CD4-positive, alpha-beta T cell (primary cell): ENCODE data around the gene ELMO1. TPM values are rescaled to one million over a fixed set of nuclear protein-coding genes. Genes with fewer than 3 reads are reported as not detected.

ENCODE experiments used
- ATAC-seq: fragments of 200-7000 bp; cut with Tn5 transposase; one replicate; pipeline ENCODE4 v1.10.0; 2022; ENCODE audit warnings: mild to moderate bottlenecking; ENCODE audit not compliant: poor library complexity
- CTCF ChIA-PET: fragments of 350-600 bp; sonication (Branson Sonifier 250); formaldehyde crosslinking; loops from one replicate; lab custom pipeline; 2021; ENCODE audit warnings: antibody characterized with exemption, inconsistent platforms; lab: Charles Lee
- POLR2A ChIA-PET: fragments of 350-600 bp; sonication (Branson Sonifier 250); formaldehyde crosslinking; loops from one replicate; lab custom pipeline; 2021; ENCODE audit warnings: antibody characterized with exemption, inconsistent platforms; lab: Charles Lee
- DNase-seq, 14 experiments: peaks; one replicate each; pipeline ENCODE4 v3.0.0-alpha.2; 2013 to 2020; ENCODE audit warnings: mixed read lengths in 2 of 14
- H3K27ac ChIP-seq, 2 donors: one replicate each; pipeline versions ENCODE4 v1.5.1 to v1.7.0; 2013; ENCODE audit warnings: low read length in 2 of 2, low read depth in 1 of 2, mild to moderate bottlenecking in 1 of 2
- H3K27me3 ChIP-seq, 2 experiments: 1 replicate in 1 of 2; 2 replicates in 1 of 2; pipeline versions ENCODE4 v1.6.1 to v1.7.0; 2013; ENCODE audit warnings: low read length in 2 of 2, control low read depth in 1 of 2, mild to moderate bottlenecking in 1 of 2, moderate library complexity in 1 of 2; ENCODE audit not compliant: insufficient read depth in 2 of 2, control insufficient read depth in 1 of 2
- H3K36me3 ChIP-seq: one replicate; pipeline ENCODE4 v1.6.1; 2013; ENCODE audit warnings: low read length, control low read depth; ENCODE audit not compliant: insufficient read depth
- H3K4me1 ChIP-seq: one replicate; pipeline ENCODE4 v1.6.1; 2013; ENCODE audit warnings: low read length, control low read depth; ENCODE audit not compliant: insufficient read depth
- H3K4me3 ChIP-seq: one replicate; pipeline ENCODE4 v1.5.1; 2013; ENCODE audit warnings: mild to moderate bottlenecking, low read length, moderate library complexity
- H3K9me3 ChIP-seq, 2 experiments: 1 replicate in 1 of 2; 2 replicates in 1 of 2; pipeline versions ENCODE4 v1.6.1 to v1.7.0; 2013; ENCODE audit warnings: low read length in 2 of 2, mild to moderate bottlenecking in 2 of 2, control low read depth in 1 of 2, moderate library complexity in 1 of 2; ENCODE audit not compliant: control insufficient read depth in 1 of 2, insufficient read depth in 1 of 2
- H3K27ac Mint-ChIP-seq: one replicate; pipeline ENCODE4 v1.8.0; 2020; ENCODE audit warnings: mixed read lengths
- H3K27me3 Mint-ChIP-seq: one replicate; pipeline ENCODE4 v1.8.0; 2021; ENCODE audit warnings: mixed read lengths
- H3K36me3 Mint-ChIP-seq: one replicate; pipeline ENCODE4 v1.8.0; 2021; ENCODE audit warnings: low read depth, mixed read lengths
- H3K4me1 Mint-ChIP-seq: one replicate; pipeline ENCODE4 v1.8.0; 2021; ENCODE audit warnings: low read depth, mixed read lengths
- H3K4me3 Mint-ChIP-seq: one replicate; pipeline ENCODE4 v1.8.0; 2020; ENCODE audit warnings: mild to moderate bottlenecking, mixed read lengths
- H3K9me3 Mint-ChIP-seq: one replicate; pipeline ENCODE4 v1.8.0; 2020; ENCODE audit warnings: mixed read lengths
- intact Hi-C, 2 experiments: fragments of 100-400 bp; cut with DNase I in 1 of 2; cut with micrococcal nuclease in 1 of 2; formaldehyde crosslinking; loops; one replicate each; pipeline versions ENCODE4 v1.15.1 to v1.9.0; 2023 to 2025; cut with DNase I, micrococcal nuclease
- total RNA-seq, 174 experiments: library from RNA in 2 of 174; stranded (reverse) in 2 of 174; gene quantifications; one replicate each; pipeline ENCODE4 v1.2.3 and lab custom pipeline; 2021 to 2026
- TF ChIP-seq, protein P1 (sequence below): fragments of 200-600 bp; IDR thresholded peaks from one replicate; pipeline ENCODE4 v1.8.0; 2022; ENCODE audit warnings: antibody characterized with exemption, mild to moderate bottlenecking

ELMO1 gene
- total RNA-seq, 2 experiments from 2014 or later: 117 to 120 TPM

DNA sequence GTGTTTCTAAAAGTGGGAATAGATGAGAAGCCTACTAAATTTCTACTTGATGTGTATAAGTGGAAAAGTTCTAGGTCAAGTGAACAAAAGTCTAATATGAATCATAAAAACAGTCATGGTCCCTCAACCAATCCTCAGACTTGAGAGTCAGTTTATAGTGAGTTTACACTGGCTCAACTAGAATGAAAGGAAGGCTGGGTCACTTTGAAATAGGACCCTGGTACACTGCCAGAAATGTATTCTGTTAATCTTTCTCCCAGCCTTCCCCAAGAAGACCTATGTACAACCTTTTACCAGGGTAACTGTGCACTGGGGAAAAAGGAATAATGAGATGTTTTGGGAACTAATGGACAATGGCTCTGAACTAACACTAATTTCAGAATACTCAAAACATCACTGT is 17.3 kb downstream of the ELMO1 start:
- no peaks in the 10 kb centered on the region for H3K27me3 ChIP-seq
- no peak overlapping the region for H3K4me3 ChIP-seq
- H3K36me3 Mint-ChIP-seq: peaks cover 37% of the 10 kb centered on the region
- intact Hi-C loops: loop anchor here in 1 of 2 experiments (5.0 kb wide), 1 partner anchor 74 kb away; no protein-coding TSS in a partner anchor
- no peak overlapping the region for H3K27ac Mint-ChIP-seq
- H3K4me3 Mint-ChIP-seq: no peak overlapping the region
- DNase-seq (no peak), ATAC-seq (no peak)
- CTCF ChIA-PET: no interaction called here
- H3K9me3 Mint-ChIP-seq: no peaks in the 10 kb centered on the region
- peaks cover 13% of the 10 kb centered on the region for H3K36me3 ChIP-seq
- TF ChIP-seq, protein P1, sequence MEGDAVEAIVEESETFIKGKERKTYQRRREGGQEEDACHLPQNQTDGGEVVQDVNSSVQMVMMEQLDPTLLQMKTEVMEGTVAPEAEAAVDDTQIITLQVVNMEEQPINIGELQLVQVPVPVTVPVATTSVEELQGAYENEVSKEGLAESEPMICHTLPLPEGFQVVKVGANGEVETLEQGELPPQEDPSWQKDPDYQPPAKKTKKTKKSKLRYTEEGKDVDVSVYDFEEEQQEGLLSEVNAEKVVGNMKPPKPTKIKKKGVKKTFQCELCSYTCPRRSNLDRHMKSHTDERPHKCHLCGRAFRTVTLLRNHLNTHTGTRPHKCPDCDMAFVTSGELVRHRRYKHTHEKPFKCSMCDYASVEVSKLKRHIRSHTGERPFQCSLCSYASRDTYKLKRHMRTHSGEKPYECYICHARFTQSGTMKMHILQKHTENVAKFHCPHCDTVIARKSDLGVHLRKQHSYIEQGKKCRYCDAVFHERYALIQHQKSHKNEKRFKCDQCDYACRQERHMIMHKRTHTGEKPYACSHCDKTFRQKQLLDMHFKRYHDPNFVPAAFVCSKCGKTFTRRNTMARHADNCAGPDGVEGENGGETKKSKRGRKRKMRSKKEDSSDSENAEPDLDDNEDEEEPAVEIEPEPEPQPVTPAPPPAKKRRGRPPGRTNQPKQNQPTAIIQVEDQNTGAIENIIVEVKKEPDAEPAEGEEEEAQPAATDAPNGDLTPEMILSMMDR: no peak
- H3K27ac ChIP-seq: no peak overlapping the region
- H3K4me1 ChIP-seq: peaks cover 29% of the 10 kb centered on the region
- H3K9me3 ChIP-seq: no peaks in the 10 kb centered on the region
- H3K27me3 Mint-ChIP-seq: no peaks in the 10 kb centered on the region
- POLR2A ChIA-PET: interaction anchor here (0.9 to 1.6 kb wide), 3 partner anchors 16 to 78 kb away, joined by 3 to 7 read pairs (median 6); no protein-coding TSS in a partner anchor
- peaks cover 79% of the 10 kb centered on the region for H3K4me1 Mint-ChIP-seq

DNA sequence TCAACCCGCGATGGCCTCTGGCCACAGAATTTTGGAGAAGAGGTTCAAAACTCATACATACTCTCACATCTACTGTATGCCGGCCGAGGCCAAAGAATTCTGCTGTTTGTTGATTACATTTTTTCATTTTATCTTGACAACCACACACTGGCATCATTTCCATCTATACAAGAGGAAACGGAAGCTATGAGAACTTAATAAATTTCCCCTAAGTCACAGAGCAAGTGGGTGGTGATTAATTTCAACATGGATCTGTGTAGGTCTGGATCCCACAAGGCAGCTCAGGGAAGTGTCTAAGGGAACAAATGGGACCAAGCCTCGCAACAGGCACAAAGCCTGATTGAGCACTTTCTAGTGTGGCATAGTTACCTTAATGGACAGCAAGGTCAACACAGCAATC is 18.0 kb downstream of the ELMO1 start:
- CTCF ChIA-PET: interaction anchor here (0.8 kb wide), 1 partner anchor 78 kb away, joined by 3 read pairs; no protein-coding TSS in a partner anchor
- POLR2A ChIA-PET: interaction anchor here (1.1 to 1.5 kb wide), 4 partner anchors 10 to 77 kb away, joined by 3 to 7 read pairs (median 6); no protein-coding TSS in a partner anchor
- DNase-seq (no peak), ATAC-seq (no peak)
- Mint-ChIP-seq H3K27ac (no peak overlapping the region), H3K4me1 (peaks cover 71% of the 10 kb centered on the region), H3K4me3 (no peak overlapping the region), H3K36me3 (peaks cover 38% of the 10 kb centered on the region), H3K27me3 (no peaks in the 10 kb centered on the region), H3K9me3 (no peaks in the 10 kb centered on the region)
- H3K27me3 ChIP-seq: no peaks in the 10 kb centered on the region
- H3K4me1 ChIP-seq: peaks cover 29% of the 10 kb centered on the region
- peaks cover 14% of the 10 kb centered on the region for H3K36me3 ChIP-seq
- intact Hi-C loops: loop anchor here in 1 of 2 experiments (5.0 kb wide), 1 partner anchor 73 kb away; no protein-coding TSS in a partner anchor
- TF ChIP-seq, protein P1: no peak
- H3K27ac ChIP-seq: no peak overlapping the region
- H3K9me3 ChIP-seq: no peaks in the 10 kb centered on the region
- H3K4me3 ChIP-seq: no peak overlapping the region

DNA sequence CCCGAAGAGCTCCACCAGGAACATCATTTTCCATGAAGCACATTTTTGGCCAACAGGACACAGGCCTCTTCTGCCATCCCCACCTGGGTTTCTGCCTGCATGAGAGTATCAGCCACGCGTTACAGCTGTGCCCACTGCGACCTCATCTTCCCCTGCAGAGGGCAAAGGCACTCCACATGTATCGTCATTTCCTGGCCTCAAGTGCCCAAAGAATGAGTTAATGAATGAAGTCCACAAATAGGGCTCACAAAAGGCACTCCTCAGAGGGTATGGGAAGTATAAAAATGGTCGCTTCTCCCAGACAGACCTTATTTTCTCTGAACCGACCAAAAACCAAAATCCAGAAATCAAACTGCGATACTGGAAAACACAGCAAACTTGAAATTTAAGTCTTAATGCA is 18.5 kb downstream of the ELMO1 start:
- intact Hi-C loops: loop anchor here in 1 of 2 experiments (5.0 kb wide), 1 partner anchor 73 kb away; no protein-coding TSS in a partner anchor
- H3K4me3 Mint-ChIP-seq: no peak overlapping the region

More for the DNA sequence above, 18.5 kb downstream of the ELMO1 start:
- Histone ChIP-seq H3K36me3 (peaks cover 16% of the 10 kb centered on the region), H3K4me3 (no peak overlapping the region), H3K9me3 (no peaks in the 10 kb centered on the region), H3K4me1 (peaks cover 29% of the 10 kb centered on the region), H3K27ac (no peak overlapping the region), H3K27me3 (no peaks in the 10 kb centered on the region)
- Mint-ChIP-seq H3K4me1 (peaks cover 66% of the 10 kb centered on the region), H3K27ac (no peak overlapping the region), H3K27me3 (no peaks in the 10 kb centered on the region), H3K9me3 (no peaks in the 10 kb centered on the region), H3K36me3 (peaks cover 39% of the 10 kb centered on the region)
- CTCF ChIA-PET: interaction anchor here (0.8 to 0.9 kb wide), 2 partner anchors 77 to 194 kb away, joined by 3 read pairs; no protein-coding TSS in a partner anchor
- no peak for ATAC-seq
- no peak for DNase-seq
- TF ChIP-seq, protein P1: no peak
- POLR2A ChIA-PET: interaction anchor here (1.1 to 1.5 kb wide), 4 partner anchors 10 to 77 kb away, joined by 3 to 7 read pairs (median 6); no protein-coding TSS in a partner anchor
